Fibroblast of the aortic adventitia (primary cell): Measurements from ENCODE around the gene ANAPC4. TPM values are rescaled to one million over a fixed set of nuclear protein-coding genes. Genes with fewer than 3 reads are reported as not detected.

Experiments
- DNase-seq: peaks from one replicate; pipeline ENCODE4 v3.0.0-alpha.2; 2010; ENCODE audit warnings: low read depth
- H3K4me3 ChIP-seq: 2 replicates; pipeline ENCODE4 v1.5.1; 2011; ENCODE audit warnings: low read depth, mild to moderate bottlenecking, control low read depth, low read length, moderate library complexity
- total RNA-seq: library from RNA; depleted of rRNA; stranded (reverse); fragments of >200 nt; gene quantifications from 2 replicates; pipeline ENCODE4 v1.2.3, GENCODE V29; 2012; ENCODE audit warnings: low replicate concordance
- TF ChIP-seq, protein P1 (sequence below): IDR thresholded peaks from 2 replicates; pipeline ENCODE4 v1.5.1; 2011; ENCODE audit warnings: mild to moderate bottlenecking, low read length, control low read depth, inconsistent platforms; ENCODE audit not compliant: insufficient read depth

The ANAPC4 gene
- total RNA-seq, 1 donor: 35.2 TPM

DNA sequence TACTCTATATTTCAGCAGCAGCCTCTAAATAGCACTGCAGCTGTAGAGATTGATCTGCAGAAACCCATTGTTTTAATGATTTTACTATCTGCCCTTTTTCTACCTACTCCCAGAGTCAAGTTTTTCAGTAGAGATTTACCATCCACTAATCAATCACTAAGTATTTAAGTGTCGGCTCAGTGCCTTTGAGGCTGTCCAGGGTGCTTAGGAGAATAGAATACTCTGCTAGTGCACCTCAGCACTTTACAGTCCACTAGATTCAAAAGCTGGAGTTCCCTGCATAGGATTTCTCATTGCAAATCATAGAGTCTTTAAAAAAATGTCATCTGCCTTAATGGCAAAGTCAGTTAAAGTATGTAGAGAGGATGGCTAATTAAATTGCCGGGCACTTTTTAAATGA, 29.6 kb upstream of the ANAPC4 start:
- no peak overlapping the region for H3K4me3 ChIP-seq
- TF ChIP-seq, protein P1, sequence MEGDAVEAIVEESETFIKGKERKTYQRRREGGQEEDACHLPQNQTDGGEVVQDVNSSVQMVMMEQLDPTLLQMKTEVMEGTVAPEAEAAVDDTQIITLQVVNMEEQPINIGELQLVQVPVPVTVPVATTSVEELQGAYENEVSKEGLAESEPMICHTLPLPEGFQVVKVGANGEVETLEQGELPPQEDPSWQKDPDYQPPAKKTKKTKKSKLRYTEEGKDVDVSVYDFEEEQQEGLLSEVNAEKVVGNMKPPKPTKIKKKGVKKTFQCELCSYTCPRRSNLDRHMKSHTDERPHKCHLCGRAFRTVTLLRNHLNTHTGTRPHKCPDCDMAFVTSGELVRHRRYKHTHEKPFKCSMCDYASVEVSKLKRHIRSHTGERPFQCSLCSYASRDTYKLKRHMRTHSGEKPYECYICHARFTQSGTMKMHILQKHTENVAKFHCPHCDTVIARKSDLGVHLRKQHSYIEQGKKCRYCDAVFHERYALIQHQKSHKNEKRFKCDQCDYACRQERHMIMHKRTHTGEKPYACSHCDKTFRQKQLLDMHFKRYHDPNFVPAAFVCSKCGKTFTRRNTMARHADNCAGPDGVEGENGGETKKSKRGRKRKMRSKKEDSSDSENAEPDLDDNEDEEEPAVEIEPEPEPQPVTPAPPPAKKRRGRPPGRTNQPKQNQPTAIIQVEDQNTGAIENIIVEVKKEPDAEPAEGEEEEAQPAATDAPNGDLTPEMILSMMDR: no peak
- DNase-seq: no peak

DNA sequence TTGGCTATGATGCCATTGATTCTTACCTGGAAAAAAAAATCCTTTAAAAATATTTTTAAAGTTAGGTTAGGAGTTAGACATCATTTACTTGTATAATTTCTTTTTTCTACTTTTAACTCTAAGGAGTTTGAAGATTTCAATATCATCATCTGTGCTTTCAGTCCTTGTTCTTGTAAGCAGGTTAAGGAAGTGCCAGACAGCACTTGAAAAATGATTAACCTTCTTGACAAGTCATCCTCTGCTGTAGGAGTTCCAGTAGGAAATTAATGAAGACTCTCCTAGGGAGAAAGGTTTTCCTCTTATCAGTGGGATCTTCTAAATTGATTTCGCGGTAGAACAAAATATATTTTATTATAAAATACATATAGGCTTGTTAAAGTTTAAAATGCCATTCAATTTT, 29.1 kb upstream of the ANAPC4 start:
- no peak for DNase-seq
- no peak overlapping the region for H3K4me3 ChIP-seq
- TF ChIP-seq, protein P1: no peak

DNA sequence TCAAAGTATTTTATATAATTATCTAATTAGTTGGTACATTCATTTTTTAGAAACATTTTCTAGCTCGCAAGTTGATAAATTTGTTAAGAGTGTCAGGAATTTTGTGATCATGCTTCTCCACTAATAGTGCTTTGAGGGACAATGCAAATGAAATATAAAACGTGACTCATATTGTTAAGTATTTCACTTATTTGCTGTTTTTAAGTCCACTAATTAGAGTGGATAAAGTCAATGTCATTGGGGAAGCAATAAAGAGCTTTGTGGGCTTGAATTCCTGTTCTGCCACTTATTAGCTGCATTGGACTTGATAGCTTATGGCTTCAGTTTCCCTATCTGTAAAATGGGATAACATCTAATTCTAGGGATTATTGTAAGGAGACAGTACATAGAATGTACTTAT, 26.5 kb upstream of the ANAPC4 start:
- DNase-seq: no peak
- TF ChIP-seq, protein P1: no peak
- no peak overlapping the region for H3K4me3 ChIP-seq

DNA sequence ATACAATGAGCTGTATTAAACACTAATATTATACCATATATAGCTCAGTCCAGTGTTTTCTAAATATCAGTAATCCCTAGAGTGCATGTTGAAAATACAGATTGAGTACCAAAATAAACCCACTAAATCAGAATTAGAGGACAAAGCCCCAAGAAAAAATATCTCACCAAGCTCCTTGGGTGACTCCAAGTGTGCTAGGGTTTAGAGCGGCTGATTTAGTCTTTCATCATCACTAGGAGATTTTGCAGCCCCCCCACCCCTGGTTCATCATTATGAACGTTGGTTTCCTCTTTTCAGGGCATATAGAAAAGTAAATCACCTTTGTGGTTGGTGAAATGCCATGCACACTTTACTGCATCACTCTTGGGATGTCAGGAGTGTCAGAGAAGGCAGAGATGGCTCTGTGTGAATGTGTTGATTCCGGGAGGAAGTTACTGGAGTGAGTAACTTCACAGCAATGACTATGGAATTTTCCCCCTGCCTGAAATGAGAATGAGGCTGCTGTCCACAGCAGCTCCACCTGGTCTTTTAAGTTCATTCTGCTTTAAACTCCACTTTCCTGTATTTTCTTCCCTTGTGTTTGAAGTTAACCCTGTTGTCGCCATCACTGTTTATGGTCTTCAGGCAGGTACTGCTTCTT, 25.2 kb upstream of the ANAPC4 start:
- TF ChIP-seq, protein P1: no peak
- peak; percentile 23 for DNase-seq
- H3K4me3 ChIP-seq: no peak overlapping the region

DNA sequence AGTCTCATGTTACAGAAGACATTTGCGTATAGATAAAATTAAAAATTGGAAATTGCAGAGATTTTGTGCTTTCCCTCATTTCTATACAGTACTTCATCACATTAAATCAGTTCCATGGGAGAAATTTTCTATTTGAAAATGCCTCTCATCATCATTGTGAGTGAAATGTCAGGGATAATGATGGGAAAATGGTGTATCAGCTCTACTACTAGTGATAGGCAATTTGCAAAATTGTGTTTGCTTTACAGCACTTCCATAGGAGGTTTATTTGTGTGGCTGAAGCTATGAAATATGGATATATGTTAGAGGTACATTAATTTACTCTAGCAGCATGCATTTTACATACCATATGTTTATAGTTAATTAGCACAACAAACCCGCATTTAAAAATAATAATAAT, 21.0 kb upstream of the ANAPC4 start:
- no peak overlapping the region for H3K4me3 ChIP-seq
- TF ChIP-seq, protein P1: no peak

DNA sequence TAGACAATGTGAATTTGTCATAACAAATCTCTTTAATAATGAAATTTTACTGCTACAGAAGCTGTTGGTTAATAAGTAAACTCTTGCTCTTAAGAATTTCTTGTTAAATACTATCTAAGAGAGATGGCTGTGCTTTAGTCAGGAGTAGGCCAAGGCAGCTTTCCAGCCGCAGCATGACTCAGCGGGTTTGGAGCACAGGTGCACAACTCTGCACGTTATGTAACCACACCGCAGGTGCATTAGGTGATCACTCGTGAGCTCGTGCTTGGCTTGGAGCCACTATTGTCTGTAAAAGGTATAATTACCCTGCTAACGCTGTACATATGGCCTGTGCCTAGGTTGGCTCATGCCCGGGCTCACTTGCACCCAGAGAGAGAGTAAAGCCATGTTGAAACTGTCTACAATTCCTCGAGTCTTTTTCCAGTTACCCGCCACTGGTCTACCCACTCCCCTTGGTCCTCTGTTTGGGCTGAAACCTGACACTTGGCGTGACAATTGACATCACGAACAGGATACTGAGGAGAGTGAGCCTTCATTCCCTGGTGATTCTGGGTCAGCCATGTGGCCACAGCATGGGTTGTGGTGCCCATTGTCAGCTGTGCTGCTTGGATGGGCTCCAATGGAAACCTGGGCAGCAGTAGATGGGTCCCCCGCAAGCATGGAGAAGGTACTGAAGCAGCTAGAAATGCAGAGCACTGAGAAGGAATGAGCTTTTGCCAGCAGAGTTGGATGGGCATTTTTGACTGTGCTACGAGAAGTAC, 18.4 kb upstream of the ANAPC4 start:
- TF ChIP-seq, protein P1: no peak
- no peak for DNase-seq
- no peak overlapping the region for H3K4me3 ChIP-seq

More for the DNA sequence above, 21.0 kb upstream of the ANAPC4 start:
- DNase-seq: no peak
